Daoy (cell line): ENCODE results near the gene CHRNG. TPM values are rescaled to one million over a fixed set of nuclear protein-coding genes. Genes with fewer than 3 reads are reported as not detected.

Source experiments
- DNase-seq: peaks from one replicate; pipeline ENCODE4 v3.0.0-alpha.2; 2015; ENCODE audit warnings: low read depth
- total RNA-seq: library from RNA; depleted of rRNA; stranded (reverse); fragments of >200 nt; shearing (Covaris generic); gene quantifications from 2 replicates; pipeline ENCODE4 v1.2.3, GENCODE V29; 2014; rRNA removed

The CHRNG gene, protein sequence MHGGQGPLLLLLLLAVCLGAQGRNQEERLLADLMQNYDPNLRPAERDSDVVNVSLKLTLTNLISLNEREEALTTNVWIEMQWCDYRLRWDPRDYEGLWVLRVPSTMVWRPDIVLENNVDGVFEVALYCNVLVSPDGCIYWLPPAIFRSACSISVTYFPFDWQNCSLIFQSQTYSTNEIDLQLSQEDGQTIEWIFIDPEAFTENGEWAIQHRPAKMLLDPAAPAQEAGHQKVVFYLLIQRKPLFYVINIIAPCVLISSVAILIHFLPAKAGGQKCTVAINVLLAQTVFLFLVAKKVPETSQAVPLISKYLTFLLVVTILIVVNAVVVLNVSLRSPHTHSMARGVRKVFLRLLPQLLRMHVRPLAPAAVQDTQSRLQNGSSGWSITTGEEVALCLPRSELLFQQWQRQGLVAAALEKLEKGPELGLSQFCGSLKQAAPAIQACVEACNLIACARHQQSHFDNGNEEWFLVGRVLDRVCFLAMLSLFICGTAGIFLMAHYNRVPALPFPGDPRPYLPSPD
- total RNA-seq: not detected in 2 replicates

DNA sequence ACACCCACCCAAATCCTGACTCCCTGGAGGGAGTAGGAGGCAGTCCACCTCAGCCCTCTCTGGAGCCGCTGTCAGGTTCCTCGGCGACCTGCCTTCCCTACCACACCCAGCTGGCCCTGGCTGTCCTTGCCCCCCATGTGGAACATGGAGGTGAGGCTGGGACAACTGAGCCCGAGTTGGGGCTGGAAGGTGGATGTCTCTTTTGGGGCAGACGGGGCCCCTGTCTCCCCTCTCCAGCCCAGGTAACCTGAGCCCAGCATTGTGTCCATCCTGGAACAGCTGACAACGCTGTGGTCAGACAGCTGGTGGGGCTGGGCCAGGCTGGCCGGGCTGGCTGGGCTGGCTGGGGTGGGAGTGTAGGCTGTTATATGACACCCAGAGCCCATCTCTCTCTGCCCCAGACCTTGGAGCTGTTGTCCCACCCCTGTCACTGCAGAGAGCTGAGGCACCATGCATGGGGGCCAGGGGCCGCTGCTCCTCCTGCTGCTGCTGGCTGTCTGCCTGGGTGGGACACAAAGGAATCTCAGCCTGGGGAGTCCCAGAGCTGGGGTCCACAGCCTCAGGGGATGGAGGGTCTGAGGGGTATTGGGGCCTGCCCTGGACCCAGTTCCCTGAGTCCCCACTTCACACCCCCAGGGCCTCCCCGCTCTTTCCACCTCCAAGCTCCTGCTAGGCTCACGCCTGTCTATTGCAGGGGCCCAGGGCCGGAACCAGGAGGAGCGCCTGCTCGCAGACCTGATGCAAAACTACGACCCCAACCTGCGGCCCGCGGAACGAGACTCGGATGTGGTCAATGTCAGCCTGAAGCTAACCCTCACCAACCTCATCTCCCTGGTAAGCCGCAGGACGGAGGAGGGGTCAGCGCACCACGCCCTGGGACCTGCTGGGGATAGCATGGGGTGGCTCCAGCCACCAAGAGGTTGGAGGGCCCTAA is at the start of gene CHRNG:
Gene CHRNG, plus strand, starts transcription at position 395 of the 934 bp plus-strand sequence. Its CDS starts 56 bp downstream, at position 451.
- DNase-seq: no peak

GRCh38 chr2:232490221-232491138 is 49.0 kb upstream of the CHRNG start:
- DNase-seq: no peak

GRCh38 chr2:232491139-232491780 is 48.2 kb upstream of the CHRNG start:
- DNase-seq: no peak

- no peak for DNase-seq
Measured at GRCh38 chr2:232492236-232492848, 47.1 kb upstream of the CHRNG start.

DNA sequence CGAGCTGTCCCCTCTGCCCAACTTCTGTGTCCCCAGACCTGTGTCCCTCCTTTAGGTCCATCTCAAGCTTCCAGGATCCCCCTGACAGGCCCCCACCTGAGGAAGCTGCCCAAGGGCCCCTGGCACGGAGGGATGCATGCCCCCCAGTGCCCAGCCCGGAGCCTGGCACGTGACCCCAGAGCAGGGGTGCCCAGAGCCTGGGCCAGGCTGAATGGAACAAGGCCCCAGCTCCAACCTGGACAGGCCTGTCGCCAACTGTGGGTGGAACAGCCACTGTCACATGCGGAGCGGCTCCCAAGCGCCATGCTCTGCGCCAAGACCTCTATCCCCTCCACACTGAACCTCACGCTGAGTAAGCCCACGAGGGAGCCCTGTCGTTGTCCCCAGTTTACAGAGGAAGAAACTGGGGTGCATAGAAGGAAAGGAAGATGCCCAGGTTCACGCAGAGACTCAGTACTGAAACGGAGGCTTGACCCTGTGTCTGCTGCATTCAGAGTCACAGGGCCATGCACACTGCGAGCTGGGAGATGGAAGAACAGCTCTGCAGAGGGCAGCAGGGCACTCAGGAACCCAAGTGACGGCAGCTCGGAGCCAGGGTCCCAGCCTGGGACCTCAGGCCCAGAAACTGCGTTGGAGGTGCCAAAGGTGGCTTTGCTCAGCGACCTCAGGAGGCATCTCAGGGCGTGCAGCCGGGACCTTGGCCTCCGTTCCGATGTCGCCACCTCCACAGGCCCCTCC is 46.4 kb upstream of the CHRNG start:
- DNase-seq: no peak

DNA sequence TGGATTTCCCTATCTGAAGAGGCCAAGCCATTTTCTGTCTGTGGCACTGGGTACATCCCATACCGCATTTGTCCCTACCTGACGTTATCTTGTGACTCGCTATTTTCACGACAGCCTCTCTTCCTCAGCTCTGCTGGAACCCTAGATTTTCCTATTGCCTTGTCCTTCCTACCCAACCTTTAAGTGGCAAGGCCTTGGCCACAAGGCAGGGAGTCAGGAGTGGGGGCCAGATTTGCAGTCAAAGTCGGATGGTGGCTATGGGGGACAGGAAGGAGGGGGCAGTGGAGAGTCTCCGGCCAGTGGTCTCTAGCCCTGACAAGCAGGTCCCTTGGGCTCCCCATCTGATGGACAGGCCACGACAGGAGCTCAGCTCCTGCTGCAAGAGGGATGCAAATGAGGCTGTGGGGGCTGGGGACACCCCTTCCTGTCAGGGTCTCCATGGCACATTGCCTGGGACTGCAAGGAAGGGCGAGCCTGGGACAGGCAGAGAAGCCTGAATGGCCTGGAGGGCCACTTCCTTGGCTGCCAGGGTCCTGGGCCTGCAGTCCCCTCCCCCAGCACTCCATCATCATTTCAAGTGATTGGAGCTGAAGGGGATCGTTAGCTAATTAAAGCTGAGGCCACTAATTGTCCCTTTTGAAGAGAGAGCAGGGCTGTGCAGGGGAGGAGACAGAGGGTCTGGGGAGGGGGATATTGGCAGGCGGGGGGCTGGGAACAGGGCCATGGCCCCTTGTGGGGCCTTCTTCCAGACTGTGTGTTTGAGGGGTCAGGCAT is 45.6 kb upstream of the CHRNG start:
- DNase-seq: no peak

GRCh38 chr2:232494542-232494941 is 45.0 kb upstream of the CHRNG start:
- DNase-seq: no peak

DNA sequence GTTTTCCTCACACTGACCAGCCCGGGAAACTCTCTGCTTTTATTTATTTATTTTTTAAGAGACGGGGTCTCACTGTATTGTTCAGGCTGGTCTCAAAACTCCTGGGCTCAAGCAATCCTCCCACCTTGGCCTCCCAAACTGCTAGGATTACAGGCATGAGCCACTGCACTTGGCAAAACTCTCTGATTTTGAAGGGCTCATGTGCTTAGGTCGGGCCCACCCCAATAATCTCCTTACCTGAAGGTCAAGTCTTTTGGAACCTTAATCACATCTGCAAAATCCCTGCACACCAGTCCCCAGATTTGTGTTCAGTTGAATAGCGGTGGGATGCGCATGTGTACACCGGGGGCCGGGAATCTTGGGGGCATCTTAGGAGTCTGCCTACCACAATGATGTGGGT is 44.2 kb upstream of the CHRNG start:
- no peak for DNase-seq

DNA sequence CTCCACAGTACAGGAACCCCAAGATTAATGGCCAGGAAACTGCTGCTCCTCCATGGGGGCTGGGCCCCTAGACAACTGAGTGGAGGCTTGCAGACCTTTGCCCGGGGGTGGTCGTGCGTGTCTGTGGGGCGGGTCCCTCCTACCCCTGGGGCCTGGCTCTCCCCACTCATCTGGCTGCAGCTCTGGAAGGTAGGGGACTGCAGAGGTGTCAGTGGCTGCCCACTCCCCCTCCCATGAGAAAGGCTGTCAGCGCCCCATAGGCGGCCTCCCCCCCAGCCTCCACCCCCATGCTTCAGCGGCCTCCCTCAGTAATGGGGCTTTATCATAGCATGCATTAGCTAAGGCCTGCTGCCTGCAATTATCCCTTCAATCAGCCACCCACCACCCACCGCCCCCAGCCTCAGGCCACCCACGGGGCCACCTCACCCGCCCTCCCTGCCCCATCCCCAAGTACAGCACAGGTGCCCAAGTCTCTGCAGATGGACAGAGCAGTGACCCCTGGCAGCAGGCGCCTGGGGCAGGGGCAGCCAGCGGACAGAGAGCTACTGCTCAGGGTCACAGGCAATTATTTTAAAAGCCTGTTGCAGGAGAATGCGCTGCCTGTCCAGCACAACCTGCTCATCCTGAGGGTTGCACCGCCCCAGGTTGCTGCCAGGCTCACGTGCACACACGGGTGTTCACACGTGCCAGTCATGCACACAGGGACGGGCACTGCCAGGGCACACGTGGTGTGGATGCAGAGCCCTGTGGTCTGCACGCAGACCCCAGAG is 42.8 kb upstream of the CHRNG start:
- no peak for DNase-seq

DNA sequence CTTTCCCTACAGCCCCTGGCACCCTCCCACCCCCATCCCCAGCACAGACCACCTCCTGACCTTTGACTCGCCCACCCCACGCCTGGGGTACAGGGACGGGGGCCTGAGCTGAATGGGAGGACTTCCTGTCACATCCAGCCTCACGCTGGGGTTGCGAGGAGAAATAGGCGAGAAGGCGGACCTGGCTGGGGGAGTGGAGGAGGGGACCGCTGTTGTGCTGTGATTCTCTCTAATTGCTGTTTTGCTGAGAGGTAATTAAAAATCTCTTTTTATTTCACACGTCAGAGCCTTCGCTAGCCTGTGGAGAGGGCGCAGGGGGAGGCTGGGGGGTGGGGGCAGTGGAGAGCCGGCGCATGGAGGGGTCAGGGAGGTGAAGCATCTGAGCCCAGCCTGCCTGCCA is 42.1 kb upstream of the CHRNG start:
- no peak for DNase-seq

DNA sequence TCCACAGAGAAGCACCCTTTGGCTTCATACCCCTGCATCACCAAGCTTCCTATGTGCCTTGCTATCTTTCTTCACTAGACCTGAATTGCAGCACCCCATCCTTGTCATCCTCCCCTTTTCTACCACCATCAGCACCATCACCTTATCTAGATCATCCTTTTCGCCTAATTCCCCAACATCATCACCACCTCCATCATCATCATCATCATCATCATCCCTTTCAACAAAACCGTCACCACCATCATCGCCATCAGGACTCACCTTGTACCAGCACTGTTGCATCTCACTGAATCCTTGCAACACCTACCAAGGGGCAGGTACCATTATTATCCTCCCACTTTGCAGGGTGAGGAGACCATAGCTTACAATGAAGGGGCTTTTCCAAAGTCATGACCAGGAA is 41.0 kb upstream of the CHRNG start:
- no peak for DNase-seq

- DNase-seq: no peak
Measured at GRCh38 chr2:232501331-232501771, 38.1 kb upstream of the CHRNG start.

- no peak for DNase-seq
Measured at GRCh38 chr2:232501794-232502390, 37.6 kb upstream of the CHRNG start.

DNA sequence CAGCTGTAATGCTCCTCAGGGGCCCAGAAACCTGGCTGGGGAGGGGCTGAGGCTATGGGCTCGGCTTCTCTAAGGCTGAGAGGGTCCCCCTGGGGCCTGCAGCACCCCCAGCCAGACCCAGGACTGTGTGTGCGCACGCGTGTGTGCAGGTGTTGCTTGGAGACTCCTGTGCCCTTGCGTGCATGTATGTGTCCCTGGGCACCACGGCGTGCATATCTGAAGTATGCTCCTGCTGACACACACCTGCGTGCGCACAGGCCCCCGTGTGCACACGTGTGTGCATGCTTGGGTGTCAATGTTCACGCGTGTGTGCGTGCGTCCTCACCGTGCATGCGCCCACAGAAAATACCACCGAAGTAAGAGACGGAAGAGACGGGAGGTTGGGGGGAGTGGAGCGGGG is 37.0 kb upstream of the CHRNG start:
- no peak for DNase-seq

DNA sequence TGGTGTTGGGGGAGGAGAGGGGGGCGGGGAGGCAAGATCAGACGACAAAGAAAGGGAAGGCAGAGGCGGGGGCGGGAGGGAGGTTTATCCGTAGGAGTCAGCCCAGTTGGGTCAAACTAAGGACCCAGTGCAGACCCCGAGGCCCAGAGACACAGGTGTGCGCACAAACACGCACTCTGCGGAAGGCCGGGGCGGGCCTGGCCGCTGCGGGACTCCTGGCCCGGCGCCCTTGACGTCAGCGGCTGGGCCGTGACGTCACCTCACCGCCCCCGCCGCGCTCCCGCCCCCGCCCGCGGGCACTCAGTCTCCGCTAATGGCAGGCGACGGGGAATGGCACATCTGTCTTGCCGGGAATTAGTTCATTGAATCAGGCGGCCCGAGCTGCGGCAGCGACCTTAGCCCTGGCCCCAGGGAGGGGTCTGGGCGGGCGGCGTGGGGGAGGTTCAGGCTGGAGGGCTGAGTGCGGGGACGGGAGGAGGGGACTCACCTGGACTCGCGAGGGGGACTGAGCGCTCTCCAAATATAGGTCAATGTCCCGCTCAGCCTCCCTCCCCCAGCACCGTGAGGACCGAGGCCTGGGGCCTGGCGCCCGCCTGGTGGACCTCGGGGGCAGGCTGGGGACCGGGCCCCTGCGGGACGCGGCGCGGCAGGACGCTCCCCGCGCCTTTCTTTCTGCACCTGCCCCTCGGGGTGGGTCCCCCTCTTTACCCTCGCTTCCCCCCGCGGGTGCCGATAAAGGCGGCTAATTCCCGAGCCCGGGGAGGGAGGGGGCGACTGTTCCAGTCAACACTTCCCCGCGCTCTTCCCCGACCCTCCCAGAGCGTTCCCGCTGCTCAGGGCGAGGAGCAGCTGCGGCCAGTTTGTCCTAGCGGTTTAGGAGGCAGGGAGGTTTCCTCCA is 36.3 kb upstream of the CHRNG start:
- DNase-seq: no peak

DNA sequence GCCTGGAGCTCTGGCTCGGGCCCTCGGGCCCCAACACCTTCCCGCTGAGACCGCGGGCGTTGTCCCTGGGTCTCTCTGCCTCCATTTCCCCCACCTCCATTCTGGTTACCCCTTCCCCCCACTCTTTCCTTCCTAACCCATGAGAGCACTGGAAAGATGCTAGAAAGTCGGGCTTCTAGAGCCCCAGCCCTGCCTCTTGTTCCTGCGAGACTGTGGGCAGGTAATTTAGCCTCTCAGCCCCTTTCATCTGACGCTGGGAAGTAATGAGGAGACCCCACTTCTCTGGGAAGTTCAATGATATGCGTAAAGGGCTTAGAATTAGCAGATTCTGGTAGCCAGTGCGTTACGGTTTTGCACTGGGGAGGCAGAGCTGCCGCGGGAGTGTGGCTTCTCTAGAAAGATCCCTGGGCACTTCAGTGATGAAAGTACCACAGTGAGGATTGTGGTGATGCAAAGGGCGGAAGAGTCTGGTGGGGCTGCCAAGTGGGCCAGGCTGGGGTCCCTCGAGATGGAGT is 35.6 kb upstream of the CHRNG start:
- no peak for DNase-seq
